Mesendoderm (in vitro differentiated cells): Measurements from ENCODE around the gene ARMC7.
"Not testable (repeated sequence)": the region's sequence is repeated elsewhere in the genome, so short reads cannot be mapped to it uniquely, and the experiment has no call there.

Experiments used
- DNase-seq: peaks from one replicate; pipeline ENCODE4 v3.0.0; 2013
- H2AK5ac ChIP-seq: 2 replicates; pipeline ENCODE4 v1.6.1; 2013; ENCODE audit warnings: low read length, inconsistent platforms
- H2BK120ac ChIP-seq: 2 replicates; pipeline ENCODE4 v1.6.1; 2013; ENCODE audit warnings: low read depth, mild to moderate bottlenecking, low read length, moderate library complexity, mixed read lengths
- H2BK15ac ChIP-seq: replicated peaks from 2 replicates; pipeline ENCODE4 v1.6.1; 2013; ENCODE audit warnings: low read depth, mild to moderate bottlenecking, moderate library complexity
- H2BK5ac ChIP-seq: 2 replicates; pipeline ENCODE4 v1.6.1; 2013; ENCODE audit warnings: low read length, inconsistent platforms
- H3K18ac ChIP-seq: 2 replicates; pipeline ENCODE4 v1.6.1; 2013; ENCODE audit warnings: mild to moderate bottlenecking, low read length, mixed read lengths
- H3K23ac ChIP-seq: one replicate; pipeline ENCODE4 v1.6.1; 2013; ENCODE audit warnings: low read length
- H3K27ac ChIP-seq: 2 replicates; pipeline ENCODE4 v1.5.1; 2013; ENCODE audit warnings: low read depth, mild to moderate bottlenecking, inconsistent platforms, low read length, moderate library complexity
- H3K27me3 ChIP-seq: 2 replicates; pipeline ENCODE4 v1.6.1; 2013; ENCODE audit warnings: low read length, control low read depth, mild to moderate bottlenecking, inconsistent platforms; ENCODE audit not compliant: insufficient read depth, poor library complexity
- H3K36me3 ChIP-seq: 2 replicates; pipeline ENCODE4 v1.6.1; 2013; ENCODE audit warnings: low read length, inconsistent platforms; ENCODE audit not compliant: control insufficient read depth, insufficient read depth
- H3K4ac ChIP-seq: one replicate; pipeline ENCODE4 v1.6.1; 2013; ENCODE audit warnings: low read depth, mild to moderate bottlenecking, low read length, moderate library complexity
- H3K4me1 ChIP-seq: 2 replicates; pipeline ENCODE4 v1.6.1; 2013; ENCODE audit warnings: low read depth, low read length, inconsistent platforms; ENCODE audit not compliant: control insufficient read depth
- H3K4me2 ChIP-seq: 2 replicates; pipeline ENCODE4 v1.6.1; 2013; ENCODE audit warnings: low read length
- H3K4me3 ChIP-seq: 2 replicates; pipeline ENCODE4 v1.5.1; 2013; ENCODE audit warnings: mild to moderate bottlenecking, low read length
- H3K56ac ChIP-seq: one replicate; pipeline ENCODE4 v1.6.1; 2013; ENCODE audit warnings: low read length
- H3K79me1 ChIP-seq: 2 replicates; pipeline ENCODE4 v1.6.1; 2013; ENCODE audit warnings: low read length, inconsistent platforms
- H3K79me2 ChIP-seq: 2 replicates; pipeline ENCODE4 v1.6.1; 2013; ENCODE audit warnings: mild to moderate bottlenecking, low read length; ENCODE audit not compliant: control insufficient read depth, insufficient read depth
- H3K9ac ChIP-seq: 2 replicates; pipeline ENCODE4 v1.6.1; 2013; ENCODE audit warnings: low read length, inconsistent platforms
- H4K5ac ChIP-seq: one replicate; pipeline ENCODE4 v1.6.1; 2013; ENCODE audit warnings: low read length
- H4K8ac ChIP-seq: one replicate; pipeline ENCODE4 v1.6.1; 2013; ENCODE audit warnings: low read depth, mild to moderate bottlenecking, control low read depth, low read length, moderate library complexity
- WGBS: extraction: QIAGEN DNeasy Blood & Tissue Kit; methylation state at CpG from one replicate; pipeline ENCODE4 v1.1.7; 2013; ENCODE audit warnings: low lambda C conversion rate, missing lambda C conversion rate; ENCODE audit not compliant: insufficient coverage; ENCODE audit errors: extremely low coverage; 5-methylcytosine and 5-hydroxymethylcytosine counted together

Gene ARMC7

GRCh38 chr17:75130632-75131277 is 21.0 kb downstream of the ARMC7 start:
- no peak overlapping the region for H4K5ac ChIP-seq
- peak overlapping the region; percentile 70 for H3K4me3 ChIP-seq
- peak overlapping the region; percentile 88 for H3K9ac ChIP-seq
- peak overlapping the region; percentile 56 for H2BK120ac ChIP-seq
- H2AK5ac ChIP-seq = no peak overlapping the region
- peak overlapping the region; percentile 96 for H3K27ac ChIP-seq
- peaks cover 4% of the 10 kb centered on the region for H3K36me3 ChIP-seq
- H3K27me3 ChIP-seq = no peaks in the 10 kb centered on the region
- H3K4me1 ChIP-seq = peaks cover 1% of the 10 kb centered on the region
- H3K79me2 ChIP-seq = peaks cover 4% of the 10 kb centered on the region
- H3K56ac ChIP-seq = peak overlapping the region; percentile 90
- peak; percentile 91 for DNase-seq
- H2BK5ac ChIP-seq = no peak overlapping the region
- no peak overlapping the region for H3K23ac ChIP-seq
- no peak overlapping the region for H2BK15ac ChIP-seq
- H3K79me1 ChIP-seq = peaks cover 10% of the 10 kb centered on the region
- no CpG with 5 or more reads among the region's 29 CpGs for WGBS
- peak overlapping the region; percentile 82 for H3K4ac ChIP-seq
- H3K18ac ChIP-seq = peak overlapping the region; percentile 95
- no peak overlapping the region for H4K8ac ChIP-seq
- H3K4me2 ChIP-seq = peak overlapping the region; percentile 59

- H2BK5ac ChIP-seq = no peak within 1 kb of the TSS
- no CpG with 5 or more reads among the region's 82 CpGs for WGBS
- no peak within 1 kb of the TSS for H2AK5ac ChIP-seq
Measured at GRCh38 chr17:75131278-75132017, 21.7 kb downstream of the ARMC7 start, which contains the start of gene NT5C. Gene NT5C, minus strand, starts transcription at chr17:75131742. Its CDS starts 35 bp downstream, at chr17:75131707.

GRCh38 chr17:75132018-75133000 is 22.5 kb downstream of the ARMC7 start:
- H2BK120ac ChIP-seq, H3K79me1 ChIP-seq, DNase-seq, H3K23ac ChIP-seq, H3K27me3 ChIP-seq, H2BK15ac ChIP-seq, H2BK5ac ChIP-seq, H3K4me1 ChIP-seq, H3K79me2 ChIP-seq, H2AK5ac ChIP-seq, H3K36me3 ChIP-seq, H4K5ac ChIP-seq: not testable (repeated sequence)
- H3K9ac ChIP-seq = peak overlapping the region; percentile 88
- H4K8ac ChIP-seq = peak overlapping the region; percentile 96
- H3K4ac ChIP-seq = peak overlapping the region; percentile 87
- no CpG with 5 or more reads among the region's 40 CpGs for WGBS
- peak overlapping the region; percentile 69 for H3K18ac ChIP-seq
- peak overlapping the region; percentile 90 for H3K56ac ChIP-seq
- peak overlapping the region; percentile 96 for H3K27ac ChIP-seq
- H3K4me3 ChIP-seq = peak overlapping the region; percentile 30
- H3K4me2 ChIP-seq = peak overlapping the region; percentile 59

More at GRCh38 chr17:75131278-75132017, 21.7 kb downstream of the ARMC7 start, which contains the start of gene NT5C:
- peak within 1 kb of the TSS; percentile 90 for H3K56ac ChIP-seq
- peak within 1 kb of the TSS; percentile 87 for H3K4ac ChIP-seq
- peak within 1 kb of the TSS; percentile 96 for H3K27ac ChIP-seq
- H3K23ac ChIP-seq = no peak within 1 kb of the TSS
- peaks cover 5% of the 10 kb centered on the region for H3K36me3 ChIP-seq
- H3K18ac ChIP-seq = peak within 1 kb of the TSS; percentile 95
- H3K79me1 ChIP-seq = peaks cover 10% of the 10 kb centered on the region
- H4K8ac ChIP-seq = peak within 1 kb of the TSS; percentile 96
- no peak within 1 kb of the TSS for H2BK15ac ChIP-seq
- H4K5ac ChIP-seq = no peak within 1 kb of the TSS
- H3K4me1 ChIP-seq = peaks cover 1% of the 10 kb centered on the region
- H3K9ac ChIP-seq = peak within 1 kb of the TSS; percentile 88
- peaks cover 4% of the 10 kb centered on the region for H3K79me2 ChIP-seq
- peak; percentile 91 for DNase-seq
- H3K4me2 ChIP-seq = peak within 1 kb of the TSS; percentile 59
- no peaks in the 10 kb centered on the region for H3K27me3 ChIP-seq
- H3K4me3 ChIP-seq = peak within 1 kb of the TSS; percentile 70
- peak within 1 kb of the TSS; percentile 56 for H2BK120ac ChIP-seq

- Histone ChIP-seq H3K4me1 (peaks cover 1% of the 10 kb centered on the region), H2BK15ac (no peak overlapping the region), H3K9ac (no peak overlapping the region), H3K27ac (no peak overlapping the region), H4K8ac (no peak overlapping the region), H2BK120ac (no peak overlapping the region), H2BK5ac (no peak overlapping the region), H3K27me3 (no peaks in the 10 kb centered on the region), H3K23ac (no peak overlapping the region), H3K4ac (no peak overlapping the region), H3K4me2 (no peak overlapping the region), H2AK5ac (no peak overlapping the region), H3K4me3 (no peak overlapping the region), H4K5ac (no peak overlapping the region), H3K79me2 (peaks cover 4% of the 10 kb centered on the region), H3K79me1 (peaks cover 10% of the 10 kb centered on the region), H3K36me3 (peaks cover 7% of the 10 kb centered on the region), H3K18ac (no peak overlapping the region), H3K56ac (no peak overlapping the region)
- no CpG with 5 or more reads among the region's 3 CpGs for WGBS
- no peak for DNase-seq
Measured at GRCh38 chr17:75133001-75133400, 23.2 kb downstream of the ARMC7 start.

GRCh38 chr17:75133607-75134347 is 24.0 kb downstream of the ARMC7 start:
- H3K4me1 ChIP-seq, H3K27ac ChIP-seq, H3K36me3 ChIP-seq, H4K8ac ChIP-seq, H3K4me3 ChIP-seq, H2BK120ac ChIP-seq, H3K18ac ChIP-seq, H2BK15ac ChIP-seq, H2BK5ac ChIP-seq, H2AK5ac ChIP-seq, H3K4me2 ChIP-seq, H3K56ac ChIP-seq, H3K27me3 ChIP-seq, H3K4ac ChIP-seq, H3K9ac ChIP-seq, H4K5ac ChIP-seq, H3K23ac ChIP-seq, H3K79me1 ChIP-seq, H3K79me2 ChIP-seq: not testable (repeated sequence)
- DNase-seq = peak; percentile 49
- no CpG with 5 or more reads among the region's 14 CpGs for WGBS
